DOHH2 (cell line): Measurements from ENCODE around the gene ZSWIM6.

Source experiments
- EZH2phosphoT487 ChIP-seq: fragments of 200-600 bp; sonication (generic); IDR thresholded peaks from 2 replicates; pipeline ENCODE4 v1.6.1; 2017; ENCODE audit warnings: borderline replicate concordance, mild to moderate bottlenecking, antibody characterized with exemption, low read length, moderate library complexity, mixed read lengths
- TF ChIP-seq, protein P1 (sequence below): fragments of 200-600 bp; sonication (generic); IDR thresholded peaks from one replicate; pipeline ENCODE4 v1.5.1; 2014; ENCODE audit warnings: antibody characterized with exemption, mild to moderate bottlenecking, low read depth, low read length; ENCODE audit not compliant: poor library complexity, severe bottlenecking

DNA sequence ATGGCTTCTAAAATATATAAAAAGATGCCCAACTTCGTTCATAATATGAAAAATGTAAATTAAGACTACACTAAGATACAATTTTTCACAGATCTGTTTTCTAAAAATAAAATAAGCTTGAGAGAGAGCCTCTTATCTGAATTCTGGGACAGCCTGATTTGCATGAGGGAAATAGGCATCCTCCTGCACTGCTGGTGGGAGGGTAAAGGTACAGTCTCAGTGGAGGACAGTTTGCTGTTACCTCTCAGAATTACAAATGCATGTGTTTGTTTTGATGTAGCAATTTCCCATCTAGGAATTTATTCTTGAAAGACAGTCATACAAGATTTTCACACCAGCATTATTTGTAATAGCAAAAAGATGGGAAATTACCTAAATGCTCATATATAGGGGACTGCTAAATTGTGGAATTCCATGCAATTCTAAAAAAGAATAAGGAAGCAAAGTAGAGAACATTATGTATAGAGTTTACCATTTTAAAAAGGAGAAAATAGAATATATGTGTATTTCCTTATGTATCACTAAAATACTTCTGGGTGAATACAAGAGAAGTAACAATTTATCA is 75.7 kb downstream of the ZSWIM6 start:
- TF ChIP-seq, protein P1, sequence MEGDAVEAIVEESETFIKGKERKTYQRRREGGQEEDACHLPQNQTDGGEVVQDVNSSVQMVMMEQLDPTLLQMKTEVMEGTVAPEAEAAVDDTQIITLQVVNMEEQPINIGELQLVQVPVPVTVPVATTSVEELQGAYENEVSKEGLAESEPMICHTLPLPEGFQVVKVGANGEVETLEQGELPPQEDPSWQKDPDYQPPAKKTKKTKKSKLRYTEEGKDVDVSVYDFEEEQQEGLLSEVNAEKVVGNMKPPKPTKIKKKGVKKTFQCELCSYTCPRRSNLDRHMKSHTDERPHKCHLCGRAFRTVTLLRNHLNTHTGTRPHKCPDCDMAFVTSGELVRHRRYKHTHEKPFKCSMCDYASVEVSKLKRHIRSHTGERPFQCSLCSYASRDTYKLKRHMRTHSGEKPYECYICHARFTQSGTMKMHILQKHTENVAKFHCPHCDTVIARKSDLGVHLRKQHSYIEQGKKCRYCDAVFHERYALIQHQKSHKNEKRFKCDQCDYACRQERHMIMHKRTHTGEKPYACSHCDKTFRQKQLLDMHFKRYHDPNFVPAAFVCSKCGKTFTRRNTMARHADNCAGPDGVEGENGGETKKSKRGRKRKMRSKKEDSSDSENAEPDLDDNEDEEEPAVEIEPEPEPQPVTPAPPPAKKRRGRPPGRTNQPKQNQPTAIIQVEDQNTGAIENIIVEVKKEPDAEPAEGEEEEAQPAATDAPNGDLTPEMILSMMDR, result no peak
- TF ChIP-seq EZH2phosphoT487, result no peak
